Endothelial cell of umbilical vein (primary cell): ENCODE results near the gene MAML3.

ENCODE experiments used
- POLR2A ChIP-seq: IDR thresholded peaks from 2 replicates; pipeline ENCODE4 v1.6.1; 2012; ENCODE audit warnings: low read depth, mild to moderate bottlenecking, control low read depth, low read length
- POLR2AphosphoS5 ChIP-seq: IDR thresholded peaks from 2 replicates; pipeline ENCODE4 v1.6.1; 2012; ENCODE audit warnings: low read depth, mild to moderate bottlenecking, control low read depth, low read length, moderate library complexity; ENCODE audit not compliant: insufficient read depth
- TF ChIP-seq, protein P1 (sequence below), 2 donors: IDR thresholded peaks; 1 replicate in 1 of 2; 2 replicates in 1 of 2; pipeline ENCODE4 v1.5.1; 2011; ENCODE audit warnings: low read length in 2 of 2, mild to moderate bottlenecking in 2 of 2, moderate library complexity in 2 of 2, control low read depth in 1 of 2, inconsistent platforms in 1 of 2, low read depth in 1 of 2; ENCODE audit not compliant: insufficient read depth in 1 of 2; ENCODE audit errors: extremely low read depth in 1 of 2
- TF ChIP-seq, protein P2 (sequence below): IDR thresholded peaks from 2 replicates; pipeline ENCODE4 v1.6.1; 2011; ENCODE audit not compliant: insufficient read depth, insufficient read length

DNA sequence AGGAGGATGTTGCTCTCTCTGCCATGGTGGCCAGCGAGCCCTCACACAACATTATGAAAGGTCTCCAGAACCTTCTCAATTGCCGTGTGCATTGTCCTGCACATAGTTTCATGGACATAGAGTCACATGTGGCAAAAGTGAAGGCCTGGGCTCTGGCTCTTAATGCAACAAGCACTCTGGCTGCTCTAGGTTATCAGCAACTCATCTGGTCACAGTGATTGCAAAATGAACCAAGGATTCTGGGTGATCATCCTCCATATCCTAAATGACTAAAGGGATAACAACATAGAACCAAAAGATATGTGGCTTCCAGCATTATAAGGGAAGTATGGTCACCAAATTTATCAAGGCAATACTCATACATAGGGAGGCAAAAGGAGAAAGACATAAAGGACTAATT, 313.2 kb downstream of the MAML3 start:
- TF ChIP-seq POLR2AphosphoS5 = no peak
- TF ChIP-seq, protein P1, sequence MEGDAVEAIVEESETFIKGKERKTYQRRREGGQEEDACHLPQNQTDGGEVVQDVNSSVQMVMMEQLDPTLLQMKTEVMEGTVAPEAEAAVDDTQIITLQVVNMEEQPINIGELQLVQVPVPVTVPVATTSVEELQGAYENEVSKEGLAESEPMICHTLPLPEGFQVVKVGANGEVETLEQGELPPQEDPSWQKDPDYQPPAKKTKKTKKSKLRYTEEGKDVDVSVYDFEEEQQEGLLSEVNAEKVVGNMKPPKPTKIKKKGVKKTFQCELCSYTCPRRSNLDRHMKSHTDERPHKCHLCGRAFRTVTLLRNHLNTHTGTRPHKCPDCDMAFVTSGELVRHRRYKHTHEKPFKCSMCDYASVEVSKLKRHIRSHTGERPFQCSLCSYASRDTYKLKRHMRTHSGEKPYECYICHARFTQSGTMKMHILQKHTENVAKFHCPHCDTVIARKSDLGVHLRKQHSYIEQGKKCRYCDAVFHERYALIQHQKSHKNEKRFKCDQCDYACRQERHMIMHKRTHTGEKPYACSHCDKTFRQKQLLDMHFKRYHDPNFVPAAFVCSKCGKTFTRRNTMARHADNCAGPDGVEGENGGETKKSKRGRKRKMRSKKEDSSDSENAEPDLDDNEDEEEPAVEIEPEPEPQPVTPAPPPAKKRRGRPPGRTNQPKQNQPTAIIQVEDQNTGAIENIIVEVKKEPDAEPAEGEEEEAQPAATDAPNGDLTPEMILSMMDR (IDR thresholded peaks at IDR 0.05; ENCODE audit: extremely low read depth in 1 of 2, insufficient read depth in 1 of 2, low read depth in 1 of 2, low read length in 2 of 2) = no peak
- TF ChIP-seq, protein P2, sequence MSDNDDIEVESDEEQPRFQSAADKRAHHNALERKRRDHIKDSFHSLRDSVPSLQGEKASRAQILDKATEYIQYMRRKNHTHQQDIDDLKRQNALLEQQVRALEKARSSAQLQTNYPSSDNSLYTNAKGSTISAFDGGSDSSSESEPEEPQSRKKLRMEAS = no peak
- no peak for TF ChIP-seq POLR2A
